Left lung (tissue), 10 donors: ENCODE results near the gene GDI2. TPM values are rescaled to one million over a fixed set of nuclear protein-coding genes. Genes with fewer than 3 reads are reported as not detected.
"Not testable (repeated sequence)": the region's sequence is repeated elsewhere in the genome, so short reads cannot be mapped to it uniquely, and the experiment has no call there.

ENCODE experiments used
- ATAC-seq: fragments of 200-7000 bp; cut with Tn5 transposase; one replicate; pipeline ENCODE4 v1.9.1; 2020; ENCODE audit warnings: moderate library complexity
- DNase-seq, 4 donors: peaks; one replicate each; pipeline ENCODE4 v3.0.0-alpha.2; 2013 to 2020
- H3K27ac ChIP-seq, 2 donors: fragments of 200-600 bp; sonication (generic) in 1 of 2; one replicate each; pipeline versions ENCODE4 v1.5.0 to v1.8.0; 2020 to 2021
- H3K27me3 ChIP-seq, 2 donors: fragments of 200-600 bp; sonication (generic) in 1 of 2; one replicate each; pipeline versions ENCODE4 v1.5.0 to v1.8.0; 2020 to 2021
- H3K36me3 ChIP-seq, 2 donors: fragments of 200-600 bp; sonication (generic) in 1 of 2; one replicate each; pipeline versions ENCODE4 v1.5.0 to v1.8.0; 2020 to 2021
- H3K4me1 ChIP-seq, 2 donors: fragments of 200-600 bp; one replicate each; pipeline ENCODE4 v1.8.0; 2021
- H3K4me3 ChIP-seq, 2 donors: fragments of 200-600 bp; sonication (generic) in 1 of 2; one replicate each; pipeline versions ENCODE4 v1.5.0 to v1.8.0; 2020 to 2021; ENCODE audit warnings: mild to moderate bottlenecking in 1 of 2
- H3K9me3 ChIP-seq, 2 donors: fragments of 200-600 bp; sonication (generic) in 1 of 2; one replicate each; pipeline versions ENCODE4 v1.5.0 to v1.8.0; 2020 to 2021
- CTCF ChIP-seq, 2 donors: fragments of 200-600 bp; sonication (generic) in 1 of 2; IDR thresholded peaks; one replicate each; pipeline versions ENCODE4 v1.5.0 to v1.8.0; 2021; ENCODE audit warnings: antibody characterized with exemption in 2 of 2
- intact Hi-C, 2 donors: fragments of 100-400 bp; cut with DNase I; formaldehyde crosslinking; loops; one replicate each; pipeline versions ENCODE4 v1.11.2 to v1.14.2; 2022
- polyA plus RNA-seq, 6 donors: library from polyadenylated mRNA; unstranded; fragments of 120-200 nt; gene quantifications; one replicate each; pipeline ENCODE4 v1.2.1, GENCODE V29; 2013; ENCODE audit not compliant: insufficient read length in 6 of 6
- total RNA-seq, 2 donors: library from RNA; stranded (reverse); fragmentation: NEBNext Ultra II Directional; extraction: Animal tissue kit (Norgen Biotek cat#: 25700); gene quantifications; one replicate each; pipeline ENCODE4 v1.2.1, GENCODE V29; 2021
- donor health status: DM: no; HTN: yes; CAD: no.
- donor health status: DM: no; HTN: no; CAD: no.

The GDI2 gene
- total and polyA plus RNA-seq, 8 donors, result 196 to 304 (median 252) TPM

GRCh38 chr10:5843686-5844344, 30.6 kb upstream of the GDI2 start:
- Histone ChIP-seq H3K9me3 (no peaks in the 10 kb centered on the region), H3K4me3 (no peak overlapping the region), H3K27me3 (peaks cover 0 to 7% of the 10 kb centered on the region in 2 donors), H3K4me1 (no peaks in the 10 kb centered on the region), H3K27ac (no peak overlapping the region), H3K36me3 (no peaks in the 10 kb centered on the region)
- no peak for ATAC-seq
- intact Hi-C loops, result no loop called here
- DNase-seq, result peak in 1 of 4 donors; percentile 11
- no peak for TF ChIP-seq CTCF (IDR thresholded peaks at IDR 0.05)

GRCh38 chr10:5841965-5842364, 28.7 kb upstream of the GDI2 start:
- Histone ChIP-seq H3K27ac (no peak overlapping the region), H3K36me3 (no peaks in the 10 kb centered on the region), H3K27me3 (peaks cover 0 to 7% of the 10 kb centered on the region in 2 donors), H3K9me3 (no peaks in the 10 kb centered on the region), H3K4me3 (no peak overlapping the region), H3K4me1 (no peaks in the 10 kb centered on the region)
- no peak for ATAC-seq
- peak in 1 of 4 donors; percentile 17 for DNase-seq
- intact Hi-C loops, result no loop called here
- TF ChIP-seq CTCF (IDR thresholded peaks at IDR 0.05), result no peak

GRCh38 chr10:5840314-5841307, 27.4 kb upstream of the GDI2 start:
- H3K27me3 ChIP-seq, result peaks cover 0 to 7% of the 10 kb centered on the region in 2 donors
- DNase-seq (peak in 1 of 4 donors; percentile 27), ATAC-seq (no peak)
- H3K4me3 ChIP-seq, result no peak overlapping the region
- no peaks in the 10 kb centered on the region for H3K4me1 ChIP-seq
- no peak for TF ChIP-seq CTCF (IDR thresholded peaks at IDR 0.05)
- intact Hi-C loops, result no loop called here
- H3K36me3 ChIP-seq, result no peaks in the 10 kb centered on the region
- no peaks in the 10 kb centered on the region for H3K9me3 ChIP-seq
- no peak overlapping the region for H3K27ac ChIP-seq

- DNase-seq, ATAC-seq, H3K27ac ChIP-seq, H3K4me1 ChIP-seq, H3K36me3 ChIP-seq, intact Hi-C loops, H3K9me3 ChIP-seq, H3K27me3 ChIP-seq, H3K4me3 ChIP-seq: not testable (repeated sequence)
These were observed 22.9 kb upstream of the GDI2 start for GRCh38 chr10:5836181-5836580.

GRCh38 chr10:5835446-5836095, 22.3 kb upstream of the GDI2 start:
- DNase-seq (peak in 2 of 4 donors; percentile 2 to 31), ATAC-seq (no peak)
- H3K4me1 ChIP-seq, result no peaks in the 10 kb centered on the region
- H3K27me3 ChIP-seq, result peaks cover 0 to under 1% of the 10 kb centered on the region in 2 donors
- intact Hi-C loops, result no loop called here
- no peak overlapping the region for H3K27ac ChIP-seq
- H3K4me3 ChIP-seq, result no peak overlapping the region
- no peaks in the 10 kb centered on the region for H3K36me3 ChIP-seq
- H3K9me3 ChIP-seq, result no peaks in the 10 kb centered on the region
- TF ChIP-seq CTCF (IDR thresholded peaks at IDR 0.05), result no peak
